ENCODE results near the gene PHAF1. TPM values are rescaled to one million over a fixed set of nuclear protein-coding genes. Genes with fewer than 3 reads are reported as not detected.

PHAF1 gene
- total and polyA plus RNA-seq, 2 of the 13 experiments (the other 11 are each of a cell fraction or from before 2014, with no cell fraction given) = 48.3 to 174 TPM

DNA sequence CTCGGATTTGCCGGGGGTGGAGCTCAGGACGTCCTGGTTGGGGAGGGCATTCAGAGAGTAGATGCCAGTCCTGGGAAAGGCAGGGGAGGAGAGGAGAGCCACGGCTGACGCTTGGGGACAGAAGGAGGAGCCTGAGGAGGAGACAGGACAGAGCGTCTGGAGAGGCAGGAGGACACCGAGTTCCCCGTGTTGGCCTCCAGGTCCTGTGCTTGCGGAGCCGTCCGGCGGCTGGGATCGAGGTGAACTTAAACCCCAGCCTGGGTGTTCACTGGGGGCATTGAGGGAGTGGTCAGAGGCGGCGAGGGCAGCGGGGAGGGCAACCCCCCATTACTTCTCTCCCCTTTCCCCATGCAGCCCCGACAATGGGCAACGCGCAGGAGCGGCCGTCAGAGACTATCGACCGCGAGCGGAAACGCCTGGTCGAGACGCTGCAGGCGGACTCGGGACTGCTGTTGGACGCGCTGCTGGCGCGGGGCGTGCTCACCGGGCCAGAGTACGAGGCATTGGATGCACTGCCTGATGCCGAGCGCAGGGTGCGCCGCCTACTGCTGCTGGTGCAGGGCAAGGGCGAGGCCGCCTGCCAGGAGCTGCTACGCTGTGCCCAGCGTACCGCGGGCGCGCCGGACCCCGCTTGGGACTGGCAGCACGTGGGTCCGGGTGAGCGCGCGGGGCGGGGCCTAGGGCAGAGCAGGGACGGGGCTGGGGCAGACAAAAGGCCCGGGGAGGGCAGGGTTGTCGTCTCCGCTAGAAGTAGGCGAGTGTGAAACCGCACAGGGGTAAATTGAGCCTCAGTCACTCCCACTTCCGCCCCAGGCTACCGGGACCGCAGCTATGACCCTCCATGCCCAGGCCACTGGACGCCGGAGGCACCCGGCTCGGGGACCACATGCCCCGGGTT is 64.3 kb downstream of the PHAF1 start (continued):
- TF ChIP-seq ZNF407 (CRISPR knock-in tag; IDR thresholded peaks at IDR 0.05; ENCODE audit: not compliant biosample characterization) (peak; percentile 91), IRF2 (CRISPR knock-in tag; IDR thresholded peaks at IDR 0.05) (peak; percentile 94), YEATS4 (CRISPR knock-in tag; IDR thresholded peaks at IDR 0.05; ENCODE audit: borderline replicate concordance) (peak; percentile 66; the same call in 1 of the 2 replicates), KAT7 (CRISPR knock-in tag; IDR thresholded peaks at IDR 0.05; ENCODE audit: borderline replicate concordance) (peak; percentile 53; the same call in 1 of the 2 replicates), ONECUT2 (CRISPR knock-in tag; IDR thresholded peaks at IDR 0.05) (peak; percentile 91), GTF2F1 (IDR thresholded peaks at IDR 0.05; ENCODE audit: low read length) (no peak), TOE1 (CRISPR knock-in tag; IDR thresholded peaks at IDR 0.05) (0 out of 2 replicates have a peak, but pooled peaks have one; percentile 51), ZIK1 (CRISPR knock-in tag; IDR thresholded peaks at IDR 0.05; ENCODE audit: borderline replicate concordance, low read depth) (peak; percentile 97), TAF1 (CRISPR knock-in tag; IDR thresholded peaks at IDR 0.05) (peak; percentile 70), ZNF670 (CRISPR knock-in tag; IDR thresholded peaks at IDR 0.05; ENCODE audit: borderline replicate concordance) (peak; percentile 83; the same call in 1 of the 2 replicates), FOXA3 (CRISPR knock-in tag; IDR thresholded peaks at IDR 0.05) (peak; percentile 72)
- TF ChIP-seq, protein P1, sequence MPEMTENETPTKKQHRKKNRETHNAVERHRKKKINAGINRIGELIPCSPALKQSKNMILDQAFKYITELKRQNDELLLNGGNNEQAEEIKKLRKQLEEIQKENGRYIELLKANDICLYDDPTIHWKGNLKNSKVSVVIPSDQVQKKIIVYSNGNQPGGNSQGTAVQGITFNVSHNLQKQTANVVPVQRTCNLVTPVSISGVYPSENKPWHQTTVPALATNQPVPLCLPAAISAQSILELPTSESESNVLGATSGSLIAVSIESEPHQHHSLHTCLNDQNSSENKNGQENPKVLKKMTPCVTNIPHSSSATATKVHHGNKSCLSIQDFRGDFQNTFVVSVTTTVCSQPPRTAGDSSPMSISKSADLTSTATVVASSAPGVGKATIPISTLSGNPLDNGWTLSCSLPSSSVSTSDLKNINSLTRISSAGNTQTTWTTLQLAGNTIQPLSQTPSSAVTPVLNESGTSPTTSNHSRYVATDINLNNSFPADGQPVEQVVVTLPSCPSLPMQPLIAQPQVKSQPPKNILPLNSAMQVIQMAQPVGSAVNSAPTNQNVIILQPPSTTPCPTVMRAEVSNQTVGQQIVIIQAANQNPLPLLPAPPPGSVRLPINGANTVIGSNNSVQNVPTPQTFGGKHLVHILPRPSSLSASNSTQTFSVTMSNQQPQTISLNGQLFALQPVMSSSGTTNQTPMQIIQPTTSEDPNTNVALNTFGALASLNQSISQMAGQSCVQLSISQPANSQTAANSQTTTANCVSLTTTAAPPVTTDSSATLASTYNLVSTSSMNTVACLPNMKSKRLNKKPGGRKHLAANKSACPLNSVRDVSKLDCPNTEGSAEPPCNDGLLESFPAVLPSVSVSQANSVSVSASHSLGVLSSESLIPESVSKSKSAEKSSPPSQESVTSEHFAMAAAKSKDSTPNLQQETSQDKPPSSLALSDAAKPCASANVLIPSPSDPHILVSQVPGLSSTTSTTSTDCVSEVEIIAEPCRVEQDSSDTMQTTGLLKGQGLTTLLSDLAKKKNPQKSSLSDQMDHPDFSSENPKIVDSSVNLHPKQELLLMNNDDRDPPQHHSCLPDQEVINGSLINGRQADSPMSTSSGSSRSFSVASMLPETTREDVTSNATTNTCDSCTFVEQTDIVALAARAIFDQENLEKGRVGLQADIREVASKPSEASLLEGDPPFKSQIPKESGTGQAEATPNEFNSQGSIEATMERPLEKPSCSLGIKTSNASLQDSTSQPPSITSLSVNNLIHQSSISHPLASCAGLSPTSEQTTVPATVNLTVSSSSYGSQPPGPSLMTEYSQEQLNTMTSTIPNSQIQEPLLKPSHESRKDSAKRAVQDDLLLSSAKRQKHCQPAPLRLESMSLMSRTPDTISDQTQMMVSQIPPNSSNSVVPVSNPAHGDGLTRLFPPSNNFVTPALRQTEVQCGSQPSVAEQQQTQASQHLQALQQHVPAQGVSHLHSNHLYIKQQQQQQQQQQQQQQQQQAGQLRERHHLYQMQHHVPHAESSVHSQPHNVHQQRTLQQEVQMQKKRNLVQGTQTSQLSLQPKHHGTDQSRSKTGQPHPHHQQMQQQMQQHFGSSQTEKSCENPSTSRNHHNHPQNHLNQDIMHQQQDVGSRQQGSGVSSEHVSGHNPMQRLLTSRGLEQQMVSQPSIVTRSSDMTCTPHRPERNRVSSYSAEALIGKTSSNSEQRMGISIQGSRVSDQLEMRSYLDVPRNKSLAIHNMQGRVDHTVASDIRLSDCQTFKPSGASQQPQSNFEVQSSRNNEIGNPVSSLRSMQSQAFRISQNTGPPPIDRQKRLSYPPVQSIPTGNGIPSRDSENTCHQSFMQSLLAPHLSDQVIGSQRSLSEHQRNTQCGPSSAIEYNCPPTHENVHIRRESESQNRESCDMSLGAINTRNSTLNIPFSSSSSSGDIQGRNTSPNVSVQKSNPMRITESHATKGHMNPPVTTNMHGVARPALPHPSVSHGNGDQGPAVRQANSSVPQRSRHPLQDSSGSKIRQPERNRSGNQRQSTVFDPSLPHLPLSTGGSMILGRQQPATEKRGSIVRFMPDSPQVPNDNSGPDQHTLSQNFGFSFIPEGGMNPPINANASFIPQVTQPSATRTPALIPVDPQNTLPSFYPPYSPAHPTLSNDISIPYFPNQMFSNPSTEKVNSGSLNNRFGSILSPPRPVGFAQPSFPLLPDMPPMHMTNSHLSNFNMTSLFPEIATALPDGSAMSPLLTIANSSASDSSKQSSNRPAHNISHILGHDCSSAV (CRISPR knock-in tag; IDR thresholded peaks at IDR 0.05; ENCODE audit: borderline replicate concordance) = no peak

Measured in HepG2 (cell line).